NOMO-1 (cell line): ENCODE measurements around the gene EIF5B.
"Not testable (repeated sequence)": the region's sequence is repeated elsewhere in the genome, so short reads cannot be mapped to it uniquely, and the experiment has no call there.

Experiments used
- DNase-seq, 2 experiments: peaks; one replicate each; lab custom pipeline; 2025; ENCODE audit not compliant: unreplicated experiment in 2 of 2; lab: John Stamatoyannopoulos, UW

EIF5B gene

GRCh38 chr2:99337113-99338028 is at the start of gene EIF5B:
TSS of gene EIF5B (plus strand) at chr2:99337389. CDS start at chr2:99337555, 166 bp downstream.
- peak; percentile 88 to 94 for DNase-seq

- no peak for DNase-seq
These were observed 39.2 kb upstream of the EIF5B start for GRCh38 chr2:99297994-99298393.

GRCh38 chr2:99299580-99299979 is 37.6 kb upstream of the EIF5B start:
- no peak for DNase-seq

GRCh38 chr2:99301097-99301496 is 36.1 kb upstream of the EIF5B start, which contains the start of gene LYG1:
TSS of gene LYG1 (minus strand) at chr2:99301197. CDS start at chr2:99295670, 5,527 bp downstream.
- DNase-seq: not testable (repeated sequence)

DNA sequence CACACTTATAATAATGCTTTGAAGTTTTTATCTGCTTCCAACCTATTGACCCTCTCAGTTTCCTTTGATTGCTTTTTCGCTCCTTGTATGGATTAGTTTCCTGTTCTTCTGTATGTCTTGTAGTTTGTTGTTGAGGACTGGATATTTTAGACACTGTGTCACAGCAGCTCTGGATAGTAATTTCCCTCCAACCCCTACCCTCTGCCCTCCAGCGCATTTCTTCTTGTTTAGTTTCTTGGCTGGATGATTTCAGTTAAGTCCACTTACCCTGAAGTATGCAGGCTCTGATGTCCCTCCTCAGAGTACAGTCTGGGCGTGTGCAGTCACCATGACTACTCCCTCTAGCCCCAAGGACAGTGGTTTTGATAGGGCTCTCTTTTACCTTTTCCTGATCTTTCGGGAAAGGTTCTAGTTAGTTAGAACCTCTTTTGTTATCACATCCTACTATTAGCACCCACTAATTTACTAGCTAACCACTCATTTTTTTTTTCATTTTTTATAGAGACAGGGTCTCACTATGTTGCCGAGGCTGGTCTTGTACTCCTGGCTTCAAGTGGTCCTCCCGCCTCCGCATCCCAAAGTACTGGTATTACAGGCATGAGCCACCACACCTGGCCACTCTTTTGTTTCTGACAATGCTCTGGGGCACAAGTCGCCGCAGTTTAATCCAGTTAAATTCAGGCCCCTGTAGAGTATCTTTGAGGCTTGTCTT is 19.9 kb upstream of the EIF5B start:
- DNase-seq: no peak

GRCh38 chr2:99317873-99318200 is 19.4 kb upstream of the EIF5B start:
- not testable (repeated sequence) for DNase-seq

- no peak for DNase-seq
These were observed 11.8 kb upstream of the EIF5B start for GRCh38 chr2:99325384-99325783.

GRCh38 chr2:99335911-99336803 is 1.0 kb upstream of the EIF5B start, which contains the start of gene TXNDC9:
TSS of gene TXNDC9 (minus strand) at chr2:99336333. CDS start at chr2:99333210, 3,123 bp downstream.
- peak; percentile 99 for DNase-seq

GRCh38 chr2:99336804-99337112 is 431 bp upstream of the EIF5B start:
- no peak for DNase-seq

- DNase-seq: peak in 1 of 2 experiments; percentile 52
These were observed 918 bp downstream of the EIF5B start for GRCh38 chr2:99338029-99338585.

GRCh38 chr2:99340669-99341236 is 3.6 kb downstream of the EIF5B start:
- DNase-seq: no peak

DNA sequence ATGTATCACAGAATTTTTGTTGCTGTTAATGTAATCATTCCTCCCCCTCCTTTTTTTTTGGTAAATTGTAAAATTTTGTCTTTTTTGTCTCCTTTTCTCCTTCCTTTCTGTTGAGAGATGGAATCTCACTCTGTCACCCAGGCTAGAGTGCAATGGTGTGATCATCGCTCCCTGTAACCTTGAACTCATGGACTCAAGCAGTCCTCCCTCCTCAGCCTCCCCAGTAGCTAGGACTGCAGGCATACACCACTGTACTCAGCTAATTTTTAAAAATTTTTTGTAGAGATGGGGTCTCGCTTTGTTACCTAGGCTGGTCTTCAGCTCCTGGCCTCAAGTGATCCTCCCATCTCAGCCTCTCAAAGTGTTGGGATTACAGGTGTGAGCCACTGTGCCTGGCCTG is 5.3 kb downstream of the EIF5B start:
- DNase-seq: no peak

- DNase-seq: not testable (repeated sequence)
These were observed 8.3 kb downstream of the EIF5B start for GRCh38 chr2:99345446-99345845.

- no peak for DNase-seq
These were observed 9.0 kb downstream of the EIF5B start for GRCh38 chr2:99346218-99346617.

DNA sequence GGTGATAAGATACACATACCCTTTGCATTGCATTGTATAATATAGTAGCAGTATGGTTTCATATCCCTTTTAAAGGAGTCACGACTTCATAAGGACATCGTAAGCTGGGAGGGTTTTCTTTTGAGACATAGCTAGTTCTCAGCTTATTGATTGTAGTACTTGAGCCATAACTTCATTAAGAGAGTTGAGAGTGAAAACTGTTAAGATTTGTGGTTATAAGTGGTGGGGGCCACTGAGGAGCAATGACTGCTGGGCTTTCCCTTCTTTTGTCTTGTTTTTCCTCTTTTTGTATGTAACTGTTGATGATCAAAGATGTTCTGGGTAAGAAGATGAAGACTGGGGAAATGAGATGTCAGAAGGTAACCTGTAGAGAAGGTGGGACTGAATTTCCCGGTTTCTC is 11.0 kb downstream of the EIF5B start:
- DNase-seq: no peak

- peak in 1 of 2 experiments; percentile 14 for DNase-seq
These were observed 13.0 kb downstream of the EIF5B start for GRCh38 chr2:99350194-99350593.

GRCh38 chr2:99354070-99354469 is 16.9 kb downstream of the EIF5B start:
- DNase-seq: no peak

GRCh38 chr2:99354825-99355224 is 17.6 kb downstream of the EIF5B start:
- DNase-seq: not testable (repeated sequence)

- DNase-seq: no peak
These were observed 19.7 kb downstream of the EIF5B start for GRCh38 chr2:99356853-99357252.

DNA sequence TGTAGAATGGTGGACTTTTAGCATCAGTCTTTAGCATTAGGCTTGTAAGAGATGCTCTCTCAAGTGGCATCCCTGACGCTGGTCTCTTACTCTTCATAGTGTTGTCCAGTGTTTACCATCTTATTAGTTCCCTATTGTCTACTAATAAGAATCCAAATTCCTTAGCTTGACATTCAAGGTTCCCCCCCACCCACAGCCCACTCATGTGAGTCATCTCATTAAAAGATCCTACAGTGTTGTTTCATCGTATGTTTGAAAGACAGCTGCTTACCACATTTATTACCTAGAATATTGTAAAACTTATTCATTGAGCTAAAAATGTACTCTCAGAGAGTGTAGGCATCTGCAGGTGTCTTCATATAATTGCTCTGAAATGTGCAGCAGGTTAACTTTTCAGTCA is 28.5 kb downstream of the EIF5B start:
- no peak for DNase-seq
